Esophagus muscularis mucosa (tissue), 4 donors: ENCODE results near the gene PCNT. TPM values are rescaled to one million over a fixed set of nuclear protein-coding genes. Genes with fewer than 3 reads are reported as not detected.

Source experiments
- DNase-seq: peaks from one replicate; pipeline ENCODE4 v3.0.0-alpha.2; 2017; ENCODE audit errors: extremely low spot score
- H3K27ac ChIP-seq, 4 donors: fragments of 200-600 bp; sonication (generic); replicated peaks in 1 of 4; 1 replicate in 3 of 4; 2 replicates in 1 of 4; pipeline ENCODE4 v1.5.1; 2016 to 2019; ENCODE audit warnings: mild to moderate bottlenecking in 1 of 4
- H3K27me3 ChIP-seq, 4 donors: fragments of 200-600 bp; sonication (generic); one replicate each; pipeline versions ENCODE4 v1.5.1 to v1.6.0; 2016 to 2019
- H3K36me3 ChIP-seq, 4 donors: fragments of 200-600 bp; sonication (generic); one replicate each; pipeline ENCODE4 v1.5.1; 2016 to 2019
- H3K4me1 ChIP-seq, 4 donors: fragments of 200-600 bp; sonication (generic); one replicate each; pipeline ENCODE4 v1.5.1; 2016 to 2019
- H3K4me3 ChIP-seq, 4 donors: fragments of 200-600 bp; sonication (generic); 1 replicate in 2 of 4; 2 replicates in 2 of 4; pipeline ENCODE4 v1.5.1; 2016 to 2019; ENCODE audit warnings: mild to moderate bottlenecking in 4 of 4, moderate library complexity in 1 of 4
- H3K9me3 ChIP-seq, 4 donors: fragments of 200-600 bp; sonication (generic); 1 replicate in 3 of 4; 2 replicates in 1 of 4; pipeline ENCODE4 v1.5.1; 2016 to 2019
- EP300 ChIP-seq: sonication (generic); formaldehyde crosslinking; IDR thresholded peaks from one replicate; pipeline ENCODE4 v1.6.1; 2017; ENCODE audit warnings: antibody characterized with exemption
- POLR2A ChIP-seq: fragments of 450-650 bp; IDR thresholded peaks from one replicate; pipeline ENCODE4 v1.6.1; 2017; ENCODE audit warnings: antibody characterized with exemption, moderate library complexity, mild to moderate bottlenecking, low read depth
- POLR2AphosphoS5 ChIP-seq, 2 donors: sonication (generic); formaldehyde crosslinking; IDR thresholded peaks; one replicate each; pipeline ENCODE4 v1.6.1; 2017; ENCODE audit warnings: antibody characterized with exemption in 2 of 2
- WGBS: methylation state at CpG from one replicate; pipeline ENCODE4 v1.1.5; 2018; 5-methylcytosine and 5-hydroxymethylcytosine counted together
- intact Hi-C: fragments of 100-400 bp; cut with DNase I; formaldehyde crosslinking; loops from one replicate; pipeline ENCODE4 v1.15.1; 2023
- total RNA-seq, 4 donors: library from RNA; depleted of rRNA; stranded (reverse); fragments of >200 nt; gene quantifications; one replicate each; pipeline versions ENCODE4 v1.1.0 to v1.2.1, GENCODE V29; 2016
- TF ChIP-seq, protein P1 (sequence below), 3 experiments: fragments of 200-600 bp in 2 of 3; fragments of 450-650 bp in 1 of 3; sonication (generic) in 2 of 3; IDR thresholded peaks; one replicate each; pipeline ENCODE4 v1.5.1; 2017 to 2019; ENCODE audit warnings: antibody characterized with exemption in 3 of 3, mild to moderate bottlenecking in 2 of 3, moderate library complexity in 1 of 3

The PCNT gene
- total RNA-seq, 4 donors from 2014 or later = 21.2 to 35.1 (median 24.7) TPM

DNA sequence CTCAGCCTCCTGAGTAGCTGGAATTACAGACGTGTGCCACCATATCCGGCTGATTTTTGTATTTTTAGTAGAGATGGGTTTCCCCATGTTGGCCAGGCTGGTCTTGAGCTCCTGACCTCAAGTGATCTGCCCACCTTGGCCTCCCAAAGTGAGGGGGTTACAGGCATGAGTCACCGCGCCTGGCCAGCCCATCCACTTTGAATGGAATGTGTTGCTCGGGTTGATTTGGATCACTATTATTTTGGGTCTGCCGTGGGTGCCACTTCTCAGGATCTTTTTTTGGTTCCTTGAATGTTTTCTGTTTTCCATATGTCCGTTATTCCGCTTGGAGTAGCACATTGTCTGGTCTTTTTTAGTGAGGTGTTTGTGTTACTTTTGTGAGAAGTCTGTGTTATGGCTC is 17.0 kb downstream of the PCNT start:
- 94% methylated on average over 8 of the region's 8 CpGs for WGBS
- no peaks in the 10 kb centered on the region for H3K9me3 ChIP-seq
- intact Hi-C loops = no loop called here
- TF ChIP-seq, protein P1, sequence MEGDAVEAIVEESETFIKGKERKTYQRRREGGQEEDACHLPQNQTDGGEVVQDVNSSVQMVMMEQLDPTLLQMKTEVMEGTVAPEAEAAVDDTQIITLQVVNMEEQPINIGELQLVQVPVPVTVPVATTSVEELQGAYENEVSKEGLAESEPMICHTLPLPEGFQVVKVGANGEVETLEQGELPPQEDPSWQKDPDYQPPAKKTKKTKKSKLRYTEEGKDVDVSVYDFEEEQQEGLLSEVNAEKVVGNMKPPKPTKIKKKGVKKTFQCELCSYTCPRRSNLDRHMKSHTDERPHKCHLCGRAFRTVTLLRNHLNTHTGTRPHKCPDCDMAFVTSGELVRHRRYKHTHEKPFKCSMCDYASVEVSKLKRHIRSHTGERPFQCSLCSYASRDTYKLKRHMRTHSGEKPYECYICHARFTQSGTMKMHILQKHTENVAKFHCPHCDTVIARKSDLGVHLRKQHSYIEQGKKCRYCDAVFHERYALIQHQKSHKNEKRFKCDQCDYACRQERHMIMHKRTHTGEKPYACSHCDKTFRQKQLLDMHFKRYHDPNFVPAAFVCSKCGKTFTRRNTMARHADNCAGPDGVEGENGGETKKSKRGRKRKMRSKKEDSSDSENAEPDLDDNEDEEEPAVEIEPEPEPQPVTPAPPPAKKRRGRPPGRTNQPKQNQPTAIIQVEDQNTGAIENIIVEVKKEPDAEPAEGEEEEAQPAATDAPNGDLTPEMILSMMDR (IDR thresholded peaks at IDR 0.05) = no peak
- no peak for TF ChIP-seq EP300
- no peak for TF ChIP-seq POLR2AphosphoS5 (IDR thresholded peaks at IDR 0.05)
- TF ChIP-seq POLR2A = no peak
- no peaks in the 10 kb centered on the region for H3K4me1 ChIP-seq
- no peak overlapping the region for H3K4me3 ChIP-seq
- H3K36me3 ChIP-seq = peaks cover 26 to 63% (median 45%) of the 10 kb centered on the region in 4 donors
- no peak for DNase-seq
- no peak overlapping the region for H3K27ac ChIP-seq
- no peaks in the 10 kb centered on the region for H3K27me3 ChIP-seq

DNA sequence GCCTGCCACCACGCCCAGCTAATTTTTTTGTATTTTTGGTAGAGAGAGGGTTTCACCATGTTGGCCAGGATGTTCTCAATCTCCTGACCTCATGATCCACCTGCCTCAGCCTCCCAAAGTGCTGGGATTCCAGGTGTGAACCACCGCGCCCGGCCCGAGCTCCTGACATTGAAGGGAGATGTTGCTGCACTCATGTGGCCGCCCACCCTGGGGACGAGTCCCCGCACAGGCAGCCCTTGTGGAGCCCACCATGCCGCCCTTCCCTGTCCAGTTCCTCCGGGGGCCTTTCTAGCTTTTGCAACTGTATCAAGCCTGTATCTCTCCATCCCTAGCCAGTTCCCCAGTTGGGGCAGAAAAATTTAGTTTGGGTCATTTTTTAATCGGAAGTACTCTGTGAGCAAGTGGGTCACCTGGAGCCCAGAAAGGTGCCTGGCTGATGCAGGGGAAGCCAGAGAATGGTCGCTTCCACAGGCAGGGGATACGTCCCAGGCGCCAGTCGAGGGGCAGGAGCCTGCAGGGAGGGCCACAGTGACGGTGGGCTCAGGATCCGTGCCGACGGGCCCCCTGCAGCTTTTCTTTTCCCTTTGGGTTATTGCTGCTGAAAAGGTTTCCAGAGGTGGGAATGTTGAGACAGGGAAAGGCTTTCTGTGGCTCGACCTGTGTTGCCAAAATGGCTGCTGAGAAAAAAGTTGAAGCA is 20.4 kb downstream of the PCNT start:
- Histone ChIP-seq H3K27me3 (no peaks in the 10 kb centered on the region), H3K4me1 (peaks cover 0 to 5% (median 0%) of the 10 kb centered on the region in 4 donors), H3K27ac (no peak overlapping the region), H3K4me3 (no peak overlapping the region), H3K36me3 (peaks cover 35 to 63% (median 49%) of the 10 kb centered on the region in 4 donors), H3K9me3 (no peaks in the 10 kb centered on the region)
- TF ChIP-seq EP300 (no peak), POLR2AphosphoS5 (IDR thresholded peaks at IDR 0.05) (no peak), POLR2A (no peak)
- TF ChIP-seq, protein P1 (IDR thresholded peaks at IDR 0.05) = no peak
- intact Hi-C loops = no loop called here
- WGBS = 94% methylated on average over 20 of the region's 20 CpGs
- no peak for DNase-seq

DNA sequence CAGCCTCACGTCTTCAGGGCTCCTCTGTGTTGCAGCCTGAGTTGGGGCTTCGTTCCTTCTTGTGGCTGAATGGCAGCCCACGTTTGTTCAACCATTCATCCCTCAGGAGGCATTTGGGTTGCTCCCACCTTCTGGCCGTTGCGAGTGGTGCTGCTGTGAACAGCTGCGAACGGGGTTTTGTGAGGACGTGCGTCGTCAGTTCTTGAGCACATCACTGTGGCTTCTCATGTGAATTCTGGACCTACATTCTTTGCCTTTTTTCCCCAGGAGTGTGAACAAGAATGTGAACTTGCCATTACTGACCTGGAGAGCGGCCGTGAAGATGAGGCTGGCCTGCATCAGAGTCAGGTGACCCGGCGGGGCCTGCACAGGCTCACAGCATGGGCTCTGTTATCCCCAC is 21.9 kb downstream of the PCNT start:
- TF ChIP-seq POLR2AphosphoS5 (IDR thresholded peaks at IDR 0.05) (no peak), EP300 (no peak)
- TF ChIP-seq, protein P1 (IDR thresholded peaks at IDR 0.05) = no peak
- intact Hi-C loops = no loop called here
- H3K4me1 ChIP-seq = peaks cover 0 to 5% (median 0%) of the 10 kb centered on the region in 4 donors
- DNase-seq = no peak
- H3K27ac ChIP-seq = no peak overlapping the region
- H3K27me3 ChIP-seq = no peaks in the 10 kb centered on the region
- H3K9me3 ChIP-seq = no peaks in the 10 kb centered on the region
- no peak overlapping the region for H3K4me3 ChIP-seq
- H3K36me3 ChIP-seq = peaks cover 44 to 64% (median 58%) of the 10 kb centered on the region in 4 donors
- WGBS = 89% methylated on average over 10 of the region's 14 CpGs

DNA sequence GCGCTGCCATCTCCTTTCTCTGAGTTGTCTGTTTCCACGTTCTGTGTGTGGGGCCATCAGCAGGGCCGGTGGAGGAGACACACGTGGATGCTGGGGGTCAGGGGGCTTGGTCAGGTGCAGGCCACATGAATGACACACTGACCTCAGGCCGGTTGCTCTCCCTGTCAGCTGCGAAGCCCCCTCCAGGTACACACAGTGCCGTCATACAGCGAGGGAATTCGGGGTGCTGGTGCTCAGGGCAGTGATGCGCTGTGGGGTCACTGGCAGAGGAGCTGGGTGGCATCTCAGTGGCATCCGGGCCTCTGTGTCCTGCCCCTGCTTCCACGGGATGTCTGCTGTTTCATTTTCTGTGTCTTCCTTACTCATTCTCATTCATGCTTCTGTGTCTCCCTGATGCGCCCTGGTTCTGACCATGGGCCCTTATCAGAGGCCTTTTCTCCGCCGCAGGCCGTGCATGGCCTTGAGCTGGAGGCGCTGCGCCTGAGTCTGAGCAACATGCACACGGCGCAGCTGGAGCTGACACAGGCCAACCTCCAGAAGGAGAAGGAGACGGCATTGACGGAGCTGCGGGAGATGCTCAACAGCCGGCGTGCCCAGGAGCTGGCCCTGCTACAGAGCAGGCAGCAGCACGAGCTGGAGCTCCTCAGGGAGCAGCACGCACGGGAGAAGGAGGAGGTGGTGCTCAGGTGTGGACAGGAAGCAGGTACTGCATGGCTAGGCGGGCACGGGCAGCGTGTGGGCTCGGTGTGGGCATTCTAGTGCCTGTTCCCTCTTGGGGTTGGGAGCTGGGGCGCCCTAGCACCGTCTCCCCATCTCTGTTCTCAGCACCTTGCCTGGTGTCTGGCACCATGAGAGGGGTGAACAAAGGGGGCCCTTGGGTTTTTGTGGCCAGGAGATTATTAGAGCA is 22.6 kb downstream of the PCNT start:
- H3K27ac ChIP-seq = no peak overlapping the region
- WGBS = 93% methylated on average over 30 of the region's 34 CpGs
- H3K4me3 ChIP-seq = no peak overlapping the region

More for the DNA sequence above, 22.6 kb downstream of the PCNT start:
- no peaks in the 10 kb centered on the region for H3K27me3 ChIP-seq
- H3K36me3 ChIP-seq = peaks cover 51 to 71% (median 64%) of the 10 kb centered on the region in 4 donors
- H3K9me3 ChIP-seq = no peaks in the 10 kb centered on the region
- H3K4me1 ChIP-seq = peaks cover 0 to 5% (median 0%) of the 10 kb centered on the region in 4 donors
- intact Hi-C loops = no loop called here
- DNase-seq = no peak
- TF ChIP-seq POLR2AphosphoS5 (IDR thresholded peaks at IDR 0.05) (no peak), POLR2A (no peak), EP300 (no peak)
- TF ChIP-seq, protein P1 (IDR thresholded peaks at IDR 0.05) = no peak
